Neural crest cell (in vitro differentiated cells): ENCODE results near the gene GRB2. TPM values are rescaled to one million over a fixed set of nuclear protein-coding genes. Genes with fewer than 3 reads are reported as not detected.

Source experiments
- DNase-seq: peaks from one replicate; pipeline ENCODE4 v3.0.0; 2021; ENCODE audit warnings: low read depth, mixed read lengths, low spot score
- H3K27ac Mint-ChIP-seq: one replicate; pipeline ENCODE4 v1.8.0; 2021; ENCODE audit warnings: mild to moderate bottlenecking, mixed read lengths; ENCODE audit not compliant: unreplicated experiment
- H3K27me3 Mint-ChIP-seq: 2 replicates; pipeline ENCODE4 v1.8.0; 2021; ENCODE audit warnings: low read depth, mild to moderate bottlenecking, mixed read lengths
- H3K36me3 Mint-ChIP-seq: 2 replicates; pipeline ENCODE4 v1.8.0; 2021; ENCODE audit warnings: low read depth, mild to moderate bottlenecking, mixed read lengths
- H3K4me1 Mint-ChIP-seq: 2 replicates; pipeline ENCODE4 v1.8.0; 2021; ENCODE audit warnings: mixed read lengths
- H3K4me3 Mint-ChIP-seq: one replicate; pipeline ENCODE4 v1.8.0; 2021; ENCODE audit warnings: mild to moderate bottlenecking, mixed read lengths
- H3K9me3 Mint-ChIP-seq: 2 replicates; pipeline ENCODE4 v1.8.0; 2021; ENCODE audit warnings: mixed read lengths
- CTCF ChIP-seq: fragments of 200-600 bp; sonication (generic); conservative IDR thresholded peaks from 2 replicates; pipeline ENCODE4 v1.5.0; 2021; ENCODE audit warnings: antibody characterized with exemption, mild to moderate bottlenecking
- total RNA-seq: library from RNA; stranded (reverse); gene quantifications from 2 replicates; pipeline ENCODE4 v1.2.1, GENCODE V29; 2021

The GRB2 gene
- total RNA-seq, 1 donor from 2014 or later, result 79.4 TPM

GRCh38 chr17:75388476-75389030, 16.9 kb downstream of the GRB2 start:
- no peak overlapping the region for H3K4me3 Mint-ChIP-seq
- no peaks in the 10 kb centered on the region for H3K36me3 Mint-ChIP-seq
- no peak for DNase-seq
- peaks cover 23% of the 10 kb centered on the region for H3K4me1 Mint-ChIP-seq
- no peaks in the 10 kb centered on the region for H3K27me3 Mint-ChIP-seq
- H3K27ac Mint-ChIP-seq, result no peak overlapping the region
- no peaks in the 10 kb centered on the region for H3K9me3 Mint-ChIP-seq
- TF ChIP-seq CTCF, result no peak

- Mint-ChIP-seq H3K9me3 (no peaks in the 10 kb centered on the region), H3K4me1 (peaks cover 15% of the 10 kb centered on the region), H3K27ac (no peak overlapping the region), H3K4me3 (no peak overlapping the region), H3K36me3 (no peaks in the 10 kb centered on the region), H3K27me3 (no peaks in the 10 kb centered on the region)
- no peak for DNase-seq
- TF ChIP-seq CTCF, result no peak
Observed at GRCh38 chr17:75387771-75388170, 17.7 kb downstream of the GRB2 start.

- Mint-ChIP-seq H3K36me3 (no peaks in the 10 kb centered on the region), H3K9me3 (no peaks in the 10 kb centered on the region), H3K27ac (no peak overlapping the region), H3K4me3 (no peak overlapping the region), H3K27me3 (no peaks in the 10 kb centered on the region), H3K4me1 (peaks cover 7% of the 10 kb centered on the region)
- TF ChIP-seq CTCF, result no peak
- no peak for DNase-seq
Observed at GRCh38 chr17:75386430-75386829, 19.0 kb downstream of the GRB2 start.

- Mint-ChIP-seq H3K4me3 (no peak overlapping the region), H3K4me1 (peaks cover 13% of the 10 kb centered on the region), H3K27ac (no peak overlapping the region), H3K9me3 (no peaks in the 10 kb centered on the region), H3K27me3 (no peaks in the 10 kb centered on the region), H3K36me3 (no peaks in the 10 kb centered on the region)
- no peak for TF ChIP-seq CTCF
- DNase-seq, result no peak
Observed at GRCh38 chr17:75384751-75385150, 20.7 kb downstream of the GRB2 start.

DNA sequence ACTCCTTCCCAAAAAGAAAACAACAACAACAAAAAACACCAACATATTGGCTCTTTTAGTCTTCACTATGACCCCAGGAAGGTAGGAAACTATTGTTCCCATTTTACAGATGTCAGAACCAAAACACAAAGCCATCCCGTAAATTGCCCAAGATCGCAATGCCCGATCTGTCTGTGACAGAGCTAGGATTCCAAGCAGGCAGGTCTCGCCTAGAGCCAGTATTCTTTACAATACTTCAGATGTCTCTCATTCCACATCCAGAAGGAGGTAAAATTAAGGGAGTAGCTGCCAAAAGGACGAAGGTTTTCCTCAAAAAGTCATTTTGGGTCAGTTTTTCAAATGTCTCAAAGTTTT, 21.7 kb downstream of the GRB2 start:
- no peak for TF ChIP-seq CTCF
- Mint-ChIP-seq H3K36me3 (no peaks in the 10 kb centered on the region), H3K27ac (no peak overlapping the region), H3K4me3 (no peak overlapping the region), H3K9me3 (no peaks in the 10 kb centered on the region), H3K4me1 (peaks cover 13% of the 10 kb centered on the region), H3K27me3 (no peaks in the 10 kb centered on the region)
- no peak for DNase-seq

- no peaks in the 10 kb centered on the region for H3K27me3 Mint-ChIP-seq
- no peak overlapping the region for H3K27ac Mint-ChIP-seq
- no peak for TF ChIP-seq CTCF
Observed at GRCh38 chr17:75380750-75381149, 24.7 kb downstream of the GRB2 start.

More at GRCh38 chr17:75380750-75381149, 24.7 kb downstream of the GRB2 start:
- no peak for DNase-seq
- H3K9me3 Mint-ChIP-seq, result no peaks in the 10 kb centered on the region
- no peaks in the 10 kb centered on the region for H3K36me3 Mint-ChIP-seq
- H3K4me1 Mint-ChIP-seq, result peaks cover 13% of the 10 kb centered on the region
- no peak overlapping the region for H3K4me3 Mint-ChIP-seq
